ENCODE measurements around the gene TXNRD3. TPM values are rescaled to one million over a fixed set of nuclear protein-coding genes. Genes with fewer than 3 reads are reported as not detected.
A peak's percentile ranks its signal among the peaks of the same experiment; 100 is the strongest.

Gene TXNRD3
- total RNA-seq, 1 donor from 2014 or later = 5.0 TPM

GRCh38 chr3:126676919-126677705, 22.2 kb upstream of the TXNRD3 start:
- no peak for DNase-seq
- intact Hi-C loops (cut with micrococcal nuclease) = loop anchor here (10.0 kb wide), 1 partner anchor 498 kb away; no protein-coding TSS in a partner anchor
- no peak for ATAC-seq

- DNase-seq = no peak
- intact Hi-C loops (cut with micrococcal nuclease) = loop anchor here (10.0 kb wide), 1 partner anchor 502 kb away; no protein-coding TSS in a partner anchor
Observed at GRCh38 chr3:126672741-126673140, 17.8 kb upstream of the TXNRD3 start.

GRCh38 chr3:126672340-126672739, 17.4 kb upstream of the TXNRD3 start:
- DNase-seq (no peak), ATAC-seq (no peak)
- intact Hi-C loops (cut with micrococcal nuclease) = loop anchor here (10.0 kb wide), 1 partner anchor 502 kb away; no protein-coding TSS in a partner anchor

More at GRCh38 chr3:126672741-126673140, 17.8 kb upstream of the TXNRD3 start:
- ATAC-seq = no peak

- ATAC-seq (no peak), DNase-seq (no peak)
- intact Hi-C loops (cut with micrococcal nuclease) = loop anchor here (10.0 kb wide), 1 partner anchor 503 kb away; no protein-coding TSS in a partner anchor
Observed at GRCh38 chr3:126671521-126671920, 16.6 kb upstream of the TXNRD3 start.

GRCh38 chr3:126668450-126669401, 13.8 kb upstream of the TXNRD3 start:
- DNase-seq (no peak), ATAC-seq (no peak)
- intact Hi-C loops (cut with micrococcal nuclease) = no loop called here

GRCh38 chr3:126667631-126668449, 12.9 kb upstream of the TXNRD3 start:
- DNase-seq (no peak), ATAC-seq (no peak)
- intact Hi-C loops (cut with micrococcal nuclease) = no loop called here

GRCh38 chr3:126666658-126667528, 12.0 kb upstream of the TXNRD3 start:
- no peak for ATAC-seq
- intact Hi-C loops (cut with micrococcal nuclease) = no loop called here
- no peak for DNase-seq

GRCh38 chr3:126665959-126666657, 11.2 kb upstream of the TXNRD3 start:
- no peak for ATAC-seq
- DNase-seq = no peak
- intact Hi-C loops (cut with micrococcal nuclease) = no loop called here

GRCh38 chr3:126665221-126665936, 10.5 kb upstream of the TXNRD3 start:
- intact Hi-C loops (cut with micrococcal nuclease) = no loop called here
- DNase-seq (no peak), ATAC-seq (no peak)

- ATAC-seq = no peak
- intact Hi-C loops (cut with micrococcal nuclease) = no loop called here
- no peak for DNase-seq
Observed at GRCh38 chr3:126664591-126665214, 9.8 kb upstream of the TXNRD3 start.

GRCh38 chr3:126663750-126664149, 8.8 kb upstream of the TXNRD3 start:
- intact Hi-C loops (cut with micrococcal nuclease) = no loop called here
- DNase-seq = no peak
- ATAC-seq = no peak

GRCh38 chr3:126663257-126663656, 8.3 kb upstream of the TXNRD3 start:
- ATAC-seq = no peak
- no peak for DNase-seq
- intact Hi-C loops (cut with micrococcal nuclease) = no loop called here

GRCh38 chr3:126661532-126662364, 6.8 kb upstream of the TXNRD3 start:
- intact Hi-C loops (cut with micrococcal nuclease) = no loop called here
- DNase-seq (peak; percentile 47), ATAC-seq (peak; percentile 82)

GRCh38 chr3:126659915-126660886, 5.3 kb upstream of the TXNRD3 start:
- no peak for DNase-seq
- ATAC-seq = no peak
- intact Hi-C loops (cut with micrococcal nuclease) = no loop called here

All from left ventricle myocardium superior (tissue), 1 donor.